Transverse colon (tissue), 3 donors: ENCODE results near the gene NRF1.

Experiments
- POLR2A ChIP-seq: fragments of 450-650 bp; IDR thresholded peaks from one replicate; pipeline ENCODE4 v1.6.1; 2016; ENCODE audit warnings: antibody characterized with exemption, mild to moderate bottlenecking, moderate library complexity
- TF ChIP-seq, protein P1 (sequence below), 5 experiments: fragments of 200-600 bp in 3 of 5; fragments of 450-650 bp in 2 of 5; sonication (generic) in 3 of 5; IDR thresholded peaks; 1 replicate in 2 of 5; 2 replicates in 3 of 5; pipeline ENCODE4 v1.5.1; 2016 to 2017; ENCODE audit warnings: antibody characterized with exemption in 5 of 5, inconsistent platforms in 3 of 5, mild to moderate bottlenecking in 2 of 5, moderate library complexity in 1 of 5

DNA sequence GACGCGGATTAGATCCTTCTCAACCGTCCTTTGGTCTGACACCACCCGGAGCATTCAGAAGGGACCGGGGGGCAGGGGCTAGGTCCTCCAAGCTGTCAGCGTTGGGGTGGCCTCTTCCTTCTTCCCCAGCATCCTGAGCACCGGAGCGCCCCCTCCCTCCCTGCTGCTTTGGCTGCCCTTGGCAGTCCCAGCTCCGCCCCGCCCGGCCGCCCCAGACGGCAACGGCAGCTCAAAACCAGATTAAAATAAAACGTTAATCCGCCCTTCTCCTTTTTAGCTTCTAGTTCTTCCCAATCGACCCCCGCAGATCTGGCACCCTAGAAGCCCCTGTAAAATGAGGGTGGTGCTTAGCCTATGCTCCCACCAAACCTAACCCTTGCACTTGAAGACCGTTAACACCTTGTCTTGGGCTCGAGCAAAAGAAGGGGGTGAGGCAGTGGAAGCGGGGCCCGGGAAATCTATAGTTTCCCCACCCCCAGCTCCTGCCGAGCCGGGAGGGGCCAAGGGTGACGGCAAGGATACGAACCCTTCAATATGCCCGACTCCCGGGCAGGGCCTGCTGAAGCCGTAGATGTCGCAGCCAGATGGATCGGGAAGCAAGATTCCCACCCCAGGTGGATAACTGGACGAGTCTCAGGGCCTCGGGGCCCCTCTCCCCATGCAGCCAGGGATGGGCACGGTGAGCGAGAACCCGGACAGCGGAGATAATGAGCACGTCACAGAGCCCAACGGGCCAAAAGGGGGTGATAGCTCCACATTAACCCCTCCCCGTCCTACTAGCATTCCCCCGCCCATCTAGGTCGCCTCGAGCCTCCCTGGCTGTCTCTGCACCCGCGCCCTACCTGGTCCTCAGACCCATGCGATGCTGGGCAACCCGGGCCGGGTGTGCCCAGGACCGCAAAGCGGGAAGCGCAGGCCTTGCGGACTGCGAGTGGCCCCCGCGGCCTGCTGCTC is 169.7 kb downstream of the NRF1 start:
- TF ChIP-seq, protein P1, sequence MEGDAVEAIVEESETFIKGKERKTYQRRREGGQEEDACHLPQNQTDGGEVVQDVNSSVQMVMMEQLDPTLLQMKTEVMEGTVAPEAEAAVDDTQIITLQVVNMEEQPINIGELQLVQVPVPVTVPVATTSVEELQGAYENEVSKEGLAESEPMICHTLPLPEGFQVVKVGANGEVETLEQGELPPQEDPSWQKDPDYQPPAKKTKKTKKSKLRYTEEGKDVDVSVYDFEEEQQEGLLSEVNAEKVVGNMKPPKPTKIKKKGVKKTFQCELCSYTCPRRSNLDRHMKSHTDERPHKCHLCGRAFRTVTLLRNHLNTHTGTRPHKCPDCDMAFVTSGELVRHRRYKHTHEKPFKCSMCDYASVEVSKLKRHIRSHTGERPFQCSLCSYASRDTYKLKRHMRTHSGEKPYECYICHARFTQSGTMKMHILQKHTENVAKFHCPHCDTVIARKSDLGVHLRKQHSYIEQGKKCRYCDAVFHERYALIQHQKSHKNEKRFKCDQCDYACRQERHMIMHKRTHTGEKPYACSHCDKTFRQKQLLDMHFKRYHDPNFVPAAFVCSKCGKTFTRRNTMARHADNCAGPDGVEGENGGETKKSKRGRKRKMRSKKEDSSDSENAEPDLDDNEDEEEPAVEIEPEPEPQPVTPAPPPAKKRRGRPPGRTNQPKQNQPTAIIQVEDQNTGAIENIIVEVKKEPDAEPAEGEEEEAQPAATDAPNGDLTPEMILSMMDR (IDR thresholded peaks at IDR 0.05), result no peak
- TF ChIP-seq POLR2A, result no peak
